ENCODE measurements around the gene FBRSL1.
A peak's percentile ranks its signal among the peaks of the same experiment; 100 is the strongest.
"Not testable (repeated sequence)": the region's sequence is repeated elsewhere in the genome, so short reads cannot be mapped to it uniquely, and the experiment has no call there.

Gene FBRSL1

DNA sequence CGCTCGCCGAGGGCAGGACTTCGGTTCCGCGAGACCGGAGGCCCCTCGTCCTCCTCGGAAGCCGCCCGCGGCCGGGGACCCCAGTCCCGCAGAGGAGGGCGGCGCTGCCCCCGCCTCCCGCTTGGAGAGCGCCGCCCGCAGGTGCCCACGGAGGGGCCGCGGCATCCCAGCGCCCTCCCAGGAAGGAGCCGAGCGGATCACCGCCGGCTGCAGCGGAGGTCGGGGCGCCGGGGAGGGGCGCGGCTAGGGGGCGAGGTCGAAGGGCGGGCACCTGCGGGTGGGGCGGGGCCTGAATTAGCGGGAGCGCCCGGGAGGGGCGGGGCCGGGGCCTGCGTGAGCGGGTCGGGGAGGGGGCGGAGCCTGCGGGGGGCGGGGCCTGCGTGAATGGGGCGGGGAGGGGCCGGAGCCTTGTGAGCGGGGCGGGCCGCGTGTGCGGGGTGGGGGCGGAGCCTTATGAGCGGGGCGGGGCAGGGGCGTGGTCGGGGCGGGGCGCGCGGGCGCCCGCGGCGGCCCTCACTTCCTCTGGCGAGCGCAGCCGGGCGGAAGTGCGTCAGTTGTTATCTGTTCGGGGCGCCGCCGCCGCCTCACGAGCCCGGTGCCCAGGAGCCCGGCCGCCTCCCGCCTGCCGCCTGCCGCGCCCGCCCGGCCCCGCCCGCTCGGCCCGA is at the start of gene FBRSL1:
Gene FBRSL1, plus strand, starts transcription at position 550 of the 665 bp plus-strand sequence.
- peak; percentile 94 to 97 for DNase-seq (ENCODE audit: low read depth in 2 of 2)

DNA sequence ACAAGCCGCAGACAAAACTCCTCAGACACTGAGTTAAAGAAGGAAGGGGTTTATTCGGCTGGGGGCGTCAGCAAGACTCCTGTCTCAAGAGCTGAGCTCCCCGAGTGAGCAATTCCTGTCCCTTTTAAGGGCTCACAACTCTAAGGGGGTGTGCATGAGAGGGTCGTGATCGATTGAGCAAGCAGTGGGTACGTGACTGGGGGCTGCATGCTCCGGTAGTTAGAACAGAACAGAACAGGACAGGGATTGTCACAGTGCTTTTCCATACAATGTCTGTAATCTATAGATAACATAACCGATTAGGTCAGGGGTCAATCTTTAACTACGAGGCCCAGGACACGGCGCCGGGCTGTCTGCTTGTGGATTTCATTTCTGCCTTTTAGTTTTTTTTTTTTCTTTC is 49.5 kb upstream of the FBRSL1 start:
- DNase-seq (ENCODE audit: low read depth in 2 of 2) = not testable (repeated sequence)

DNA sequence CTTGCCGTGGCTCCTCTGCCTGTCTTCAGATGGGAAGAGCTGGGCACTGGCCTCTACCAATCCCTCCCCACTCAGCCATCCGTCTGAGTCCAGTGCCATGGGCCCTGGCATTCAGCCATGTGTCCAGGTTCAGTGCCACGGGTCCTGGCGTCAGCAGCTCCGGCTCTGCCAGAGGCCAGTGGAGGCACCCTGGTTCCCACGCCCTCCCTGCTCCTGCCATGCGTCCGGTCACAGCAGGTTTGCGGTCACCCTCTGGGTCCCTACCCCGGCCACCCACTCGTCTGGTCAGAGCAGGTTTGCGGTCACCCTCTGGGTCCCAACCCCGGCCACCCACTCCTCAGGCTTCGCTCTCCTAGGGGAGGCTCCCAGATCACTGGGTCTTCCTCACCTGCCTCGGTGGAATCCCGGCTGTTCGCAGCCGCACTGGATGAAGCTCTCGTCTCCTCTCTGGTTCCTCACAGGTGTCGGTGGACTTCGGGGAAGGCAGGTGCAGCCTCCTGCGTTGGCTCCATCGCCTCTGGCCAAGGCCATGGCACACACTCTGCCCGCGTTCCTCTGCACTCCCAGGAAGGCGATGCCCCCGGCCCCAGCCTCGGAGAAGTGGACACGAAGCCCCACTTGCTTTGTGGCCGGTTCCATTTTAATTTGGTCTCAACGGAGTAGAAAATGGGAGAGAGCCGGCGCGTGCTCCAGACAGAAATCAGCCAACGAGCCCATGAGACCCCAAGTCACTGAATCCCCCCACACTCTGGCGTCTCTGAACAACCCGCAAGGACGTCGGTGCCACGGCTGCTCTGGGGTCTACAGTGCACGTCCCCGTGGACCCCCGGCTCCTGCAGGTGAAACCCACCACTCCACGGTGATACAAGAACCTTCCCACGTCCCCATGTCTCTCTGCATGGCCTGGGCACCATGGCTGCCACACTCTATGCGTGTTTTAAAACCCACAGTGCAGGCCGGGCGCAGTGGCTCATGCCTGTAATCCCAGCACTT is 47.8 kb upstream of the FBRSL1 start:
- DNase-seq (ENCODE audit: low read depth in 2 of 2) = no peak

DNA sequence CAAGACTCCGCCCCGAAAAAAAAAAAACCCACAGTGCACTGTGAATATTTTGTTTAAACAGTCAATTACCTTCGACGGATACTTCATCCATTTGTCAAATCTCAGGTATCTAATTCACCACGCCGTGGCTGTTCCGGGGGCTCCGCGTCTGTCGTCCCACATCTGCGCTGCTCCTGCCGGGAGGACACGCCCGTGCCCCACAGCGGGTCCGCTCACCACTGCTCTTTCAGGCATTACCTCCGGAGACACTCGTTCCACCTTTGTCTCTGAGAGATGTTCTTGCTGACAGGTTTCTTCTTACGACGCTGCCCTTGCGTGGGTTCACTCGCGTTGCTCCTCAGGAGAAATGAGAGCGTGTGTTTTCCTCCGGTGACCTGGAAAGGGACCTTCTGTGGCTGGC is 46.9 kb upstream of the FBRSL1 start:
- DNase-seq (ENCODE audit: low read depth in 2 of 2) = no peak

DNA sequence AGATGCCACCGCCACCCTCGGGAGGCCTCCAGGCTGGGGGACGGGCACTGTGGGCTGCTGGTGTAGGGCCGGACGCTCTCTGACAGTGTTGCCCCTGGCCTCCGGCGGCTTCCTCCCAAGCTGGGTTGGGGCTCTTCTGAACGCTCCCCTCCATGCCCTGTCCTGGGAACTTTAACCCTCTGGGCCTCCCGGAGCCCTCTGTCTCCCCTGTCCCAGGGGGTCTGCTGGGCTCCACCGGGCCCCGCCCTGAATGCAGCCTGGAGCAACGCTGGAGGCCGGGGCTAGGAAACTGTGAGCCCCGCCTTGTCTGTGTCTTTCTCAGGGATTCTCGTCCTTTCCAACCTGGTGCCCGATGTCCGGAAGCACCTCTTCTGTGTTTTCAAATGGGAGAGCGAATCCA is 45.7 kb upstream of the FBRSL1 start:
- no peak for DNase-seq (ENCODE audit: low read depth in 2 of 2)

DNA sequence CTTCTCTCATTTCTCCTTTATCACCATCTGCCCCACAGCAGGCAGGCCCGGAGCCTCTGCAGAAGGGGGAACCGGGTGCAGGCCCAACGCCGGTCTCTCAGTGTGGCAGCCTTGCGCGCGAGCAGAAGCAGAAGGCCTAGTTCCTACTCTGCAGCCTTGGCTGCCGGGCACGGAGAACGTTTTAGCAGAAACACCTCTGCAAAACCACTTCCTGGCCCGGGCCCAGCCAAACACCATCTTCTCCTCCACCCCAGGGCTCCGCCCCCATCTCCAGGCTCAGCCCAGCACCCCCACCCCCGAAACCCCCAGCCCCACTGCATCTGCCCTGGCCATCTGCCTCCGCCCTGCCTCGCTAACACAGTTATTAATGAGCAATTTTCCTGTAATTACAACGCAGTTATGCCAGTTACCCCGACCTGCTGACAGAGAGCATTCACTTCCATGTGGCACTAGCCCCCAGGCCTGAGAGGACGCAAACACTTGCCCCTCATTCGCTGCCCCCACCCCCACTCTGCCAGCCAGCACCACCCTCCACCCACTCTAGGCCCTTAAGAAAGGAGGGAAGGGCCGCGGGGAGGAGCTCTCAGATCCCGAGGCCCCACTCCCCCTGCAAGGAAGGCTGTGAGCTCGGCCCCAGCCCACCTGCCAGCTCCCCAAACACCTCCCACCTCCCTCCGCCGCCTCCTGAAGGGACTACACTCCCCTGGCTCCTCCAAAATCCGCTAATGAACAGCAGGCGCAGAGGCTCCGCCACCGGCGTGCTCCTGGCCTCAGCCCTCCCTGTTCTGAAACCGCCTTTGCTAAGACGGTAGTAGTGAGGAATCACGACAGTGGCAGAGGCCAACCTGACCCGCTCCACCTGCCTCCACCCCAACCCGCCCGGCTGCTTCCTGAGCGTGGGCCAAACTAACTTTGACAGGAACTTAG is 44.7 kb upstream of the FBRSL1 start:
- peak; percentile 66 to 72 for DNase-seq (ENCODE audit: low read depth in 2 of 2)

DNA sequence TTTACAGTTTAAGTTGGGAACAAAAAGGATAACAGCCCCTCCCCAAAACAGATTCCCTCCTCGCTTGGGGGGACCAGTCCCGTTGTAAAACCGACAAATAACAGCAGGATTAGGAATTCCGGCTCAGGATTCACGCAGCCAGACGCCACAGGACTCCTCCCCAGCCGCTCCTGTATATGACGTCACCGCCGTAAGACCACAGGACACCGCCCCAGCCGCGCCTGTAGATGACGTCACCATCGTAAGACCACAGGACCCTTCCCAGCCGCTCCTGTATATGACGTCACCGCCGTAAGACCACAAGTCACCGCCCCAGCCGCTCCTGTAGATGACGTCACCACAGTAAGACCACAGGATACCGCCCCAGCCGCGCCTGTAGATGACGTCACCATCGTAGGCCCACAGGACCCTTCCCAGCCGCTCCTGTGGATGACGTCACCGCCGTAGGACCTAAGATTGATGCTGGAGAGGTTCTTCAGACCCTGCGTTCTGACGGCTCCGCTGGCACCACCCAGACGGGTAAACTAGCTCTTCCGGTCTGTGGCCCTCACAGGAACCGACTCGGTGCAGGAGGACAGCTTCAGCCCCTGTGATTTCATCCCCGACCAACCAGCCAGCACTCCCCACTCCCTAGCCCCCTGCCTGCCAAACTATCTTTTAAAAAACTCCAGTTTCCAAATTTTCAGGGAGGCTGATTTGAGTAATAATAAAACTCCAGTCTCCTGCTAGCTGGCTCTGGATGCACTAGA is 43.9 kb upstream of the FBRSL1 start:
- DNase-seq (ENCODE audit: low read depth in 2 of 2) = peak; percentile 17 to 45

DNA sequence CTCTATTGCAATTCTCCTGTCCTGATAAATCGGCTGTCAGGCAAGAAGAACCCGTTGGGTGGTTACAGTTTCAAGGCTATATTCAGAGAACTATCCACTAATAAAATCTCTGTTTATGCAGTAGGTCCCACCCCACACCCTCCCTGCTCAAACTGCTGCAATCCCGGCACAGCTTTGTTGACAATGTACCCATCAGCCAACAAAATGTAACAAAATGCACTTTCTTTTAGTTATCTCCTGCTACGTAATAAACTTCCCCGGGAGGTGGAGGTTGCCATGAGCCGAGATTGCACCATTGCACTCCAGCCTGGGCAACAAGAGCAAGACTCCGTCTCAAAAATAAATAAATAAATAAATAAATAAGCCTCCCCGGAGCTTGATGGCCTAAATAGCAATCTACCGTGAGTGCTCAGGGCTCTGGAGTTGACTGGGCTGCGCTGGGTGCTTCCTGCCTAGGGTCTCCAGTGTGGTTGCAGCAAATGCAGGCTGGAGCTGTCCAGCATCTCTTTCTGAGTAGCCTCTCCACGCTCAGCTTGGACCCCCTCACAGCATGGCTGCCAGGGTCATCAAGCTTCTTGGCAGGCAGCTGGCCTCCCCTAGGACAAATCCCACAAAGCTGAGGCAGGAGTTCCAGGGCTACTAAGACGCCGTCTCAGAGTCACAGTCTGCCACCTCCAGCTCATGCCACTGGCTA is 43.2 kb upstream of the FBRSL1 start:
- no peak for DNase-seq (ENCODE audit: low read depth in 2 of 2)

DNA sequence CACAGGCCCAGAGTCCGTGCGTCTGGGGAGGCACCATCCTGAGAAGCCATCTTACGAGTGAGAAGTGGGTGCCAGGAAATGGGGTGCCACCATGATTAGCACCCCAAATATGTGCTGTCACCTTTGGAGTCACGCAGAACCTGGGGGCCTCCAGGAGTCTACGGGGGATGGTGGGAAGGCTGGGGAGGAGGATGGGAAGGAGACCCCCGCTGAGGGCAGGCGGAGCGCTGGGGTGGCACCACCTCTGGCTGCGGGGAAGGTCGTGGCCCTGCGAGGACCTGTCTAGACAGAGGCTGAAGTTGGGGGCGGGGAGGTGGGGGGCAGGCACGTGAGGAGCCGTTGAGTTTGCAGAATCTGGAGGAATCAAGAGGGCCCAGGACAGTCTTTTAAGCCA is 42.6 kb upstream of the FBRSL1 start:
- DNase-seq (ENCODE audit: low read depth in 2 of 2) = no peak

DNA sequence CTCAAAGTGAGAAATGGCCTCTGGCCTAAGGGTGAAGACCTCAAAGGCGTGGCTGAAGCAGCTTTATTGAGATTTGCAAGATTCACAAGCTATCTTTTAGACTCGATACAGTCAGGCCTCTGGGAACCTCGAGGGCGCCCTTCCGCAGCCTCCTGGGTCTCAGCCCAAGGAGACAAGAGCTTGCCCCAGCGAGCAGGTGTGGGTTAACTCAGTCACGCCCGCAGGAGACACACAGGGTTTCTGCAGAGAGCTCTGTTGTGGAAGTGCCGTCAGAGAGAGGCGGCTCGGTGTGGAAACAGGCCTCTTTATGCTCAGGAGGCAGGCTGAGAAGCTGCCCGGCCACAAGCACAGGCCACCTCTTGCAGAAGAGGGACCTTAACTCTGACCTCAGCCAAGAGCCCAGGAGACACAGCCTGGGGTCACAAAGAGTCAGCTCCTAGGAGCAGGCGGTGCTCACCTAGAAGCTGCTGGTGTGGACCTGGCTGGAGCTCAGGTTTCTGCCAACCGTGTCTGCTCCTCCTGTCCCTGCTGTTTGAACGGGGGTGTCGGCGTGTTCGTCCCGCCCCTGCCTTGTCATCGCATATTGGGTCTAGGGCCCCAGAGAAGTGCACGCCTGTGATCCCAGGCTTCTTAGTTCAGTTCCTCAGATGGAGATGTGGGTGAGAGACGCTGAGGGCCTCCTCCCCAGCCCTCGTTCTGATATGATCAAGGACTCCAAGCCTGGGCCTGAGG is 42.1 kb upstream of the FBRSL1 start:
- no peak for DNase-seq (ENCODE audit: low read depth in 2 of 2)

DNA sequence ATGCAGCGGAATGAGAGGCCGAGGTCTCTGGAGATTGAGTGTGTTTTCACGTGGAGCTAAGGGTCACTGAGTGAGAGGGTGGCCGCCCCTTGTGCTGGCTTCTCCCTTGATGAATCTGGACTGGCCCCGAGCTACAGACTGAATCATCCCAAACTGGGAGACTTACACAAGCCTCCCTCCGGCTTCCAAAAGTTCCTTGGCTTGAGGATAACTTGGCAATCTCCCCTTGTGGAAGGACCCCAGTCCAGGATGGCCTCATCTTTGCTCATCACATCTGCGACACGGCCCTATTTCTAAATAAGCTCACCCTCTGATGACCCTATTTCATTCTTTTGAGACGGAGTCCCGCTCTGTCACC is 41.5 kb upstream of the FBRSL1 start:
- no peak for DNase-seq (ENCODE audit: low read depth in 2 of 2)

DNA sequence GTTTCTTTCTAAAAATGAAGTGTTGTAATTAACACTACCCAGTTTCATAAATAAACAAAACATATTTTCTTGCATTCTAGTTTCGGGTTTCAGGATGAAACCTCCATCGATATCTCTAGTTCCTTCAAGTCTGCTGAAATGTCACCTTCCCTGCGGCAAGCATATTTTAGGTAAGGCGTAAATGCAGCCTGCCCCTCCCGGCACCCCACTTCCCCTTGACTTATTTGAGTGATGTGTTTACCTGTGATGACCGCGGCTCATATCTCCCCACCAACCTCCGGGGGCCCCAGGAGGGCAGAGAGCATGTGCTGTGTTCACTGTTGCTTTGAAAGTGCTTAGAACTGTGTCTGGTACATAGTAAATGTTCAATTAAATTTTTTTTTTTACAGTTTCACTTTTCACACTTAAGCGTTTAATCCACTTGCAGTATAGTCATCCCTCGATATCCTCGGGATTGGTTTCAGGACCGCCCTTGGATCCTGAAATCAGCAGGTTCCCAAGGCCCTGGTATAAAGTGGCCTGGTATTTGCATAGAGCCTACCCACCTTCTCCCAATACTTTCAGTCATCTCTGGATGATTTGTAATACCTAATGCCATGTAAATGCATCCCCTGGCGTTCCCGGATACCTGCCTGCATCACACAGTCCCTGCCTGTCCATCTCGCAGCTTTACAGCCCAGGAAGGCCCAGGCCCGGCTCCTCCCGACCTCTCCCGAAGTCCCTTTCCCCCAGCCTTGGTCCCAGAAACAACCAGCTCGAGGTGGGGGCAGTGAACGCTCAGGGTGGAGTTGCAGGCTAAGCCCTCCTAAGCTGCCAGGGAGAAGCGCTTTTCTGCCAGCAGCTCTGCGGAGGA is 40.2 kb upstream of the FBRSL1 start:
- no peak for DNase-seq (ENCODE audit: low read depth in 2 of 2)

DNA sequence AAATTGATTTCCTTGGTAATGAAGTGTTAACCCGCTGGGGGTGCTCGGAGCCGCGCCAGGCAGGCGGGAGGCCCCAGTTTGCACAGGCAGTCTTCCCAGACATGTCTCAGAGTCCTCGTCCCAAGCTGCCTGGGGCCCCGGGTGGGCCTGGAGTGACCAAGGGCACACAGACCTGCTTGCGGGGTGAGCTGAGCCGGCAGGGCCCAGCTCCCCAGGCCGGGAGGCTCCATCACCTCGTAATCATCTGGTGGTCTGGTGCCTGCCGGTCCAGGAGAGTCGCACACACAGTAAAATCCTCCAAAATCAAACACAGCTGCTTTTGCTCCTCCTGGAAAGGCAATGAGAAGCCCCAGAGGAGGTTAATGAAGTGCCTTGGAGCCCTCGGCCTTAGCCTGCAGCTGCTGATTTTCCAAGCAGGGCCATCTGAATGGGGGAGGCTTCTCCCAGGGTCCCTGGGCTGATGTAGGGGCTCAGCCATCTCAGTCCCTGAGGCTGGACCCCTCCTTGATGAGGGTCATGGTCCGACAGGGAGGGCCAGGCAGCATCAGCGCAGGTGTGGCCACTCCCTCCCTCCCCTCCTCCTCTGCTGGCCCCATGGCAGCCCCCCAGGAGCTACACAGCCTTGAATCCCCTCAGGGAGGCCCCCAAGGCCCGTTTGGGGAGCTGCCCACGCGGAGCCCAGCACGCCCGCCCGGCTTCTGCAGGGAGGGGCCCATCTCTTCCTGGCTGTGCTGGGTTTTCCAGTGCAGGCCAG is 39.4 kb upstream of the FBRSL1 start:
- no peak for DNase-seq (ENCODE audit: low read depth in 2 of 2)

DNA sequence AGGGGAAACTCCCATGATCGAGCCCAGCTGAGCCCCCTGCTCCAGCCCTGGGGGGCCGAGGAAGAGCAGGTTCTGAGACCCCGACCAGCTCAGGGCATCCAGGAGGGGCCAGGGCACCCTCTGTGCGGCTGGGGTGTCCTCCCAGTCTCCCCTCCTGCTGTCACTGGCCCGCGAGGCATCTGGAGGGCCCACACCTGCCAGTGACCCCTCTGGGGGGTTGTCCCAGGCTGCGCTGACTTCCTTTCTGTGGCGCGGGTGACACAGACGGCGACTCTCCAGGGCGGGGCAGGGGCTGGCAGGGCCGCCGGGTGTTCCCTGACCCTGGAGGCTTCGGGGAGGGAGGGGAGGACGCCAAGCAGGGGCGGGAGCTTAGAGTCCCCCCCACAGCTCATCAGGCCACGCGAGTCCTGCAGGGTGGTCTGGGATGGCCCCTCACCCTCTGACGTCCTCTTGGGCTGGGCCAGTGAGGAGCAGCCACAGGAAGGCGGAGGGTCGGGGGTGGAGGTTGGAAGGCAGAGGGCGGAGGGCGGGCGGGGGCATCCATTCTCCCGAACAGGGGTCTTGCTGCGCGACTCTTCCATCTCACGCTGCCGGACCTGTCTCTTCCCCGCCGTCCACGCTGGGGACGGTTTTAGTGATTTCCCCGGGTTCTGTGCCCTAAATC is 38.6 kb upstream of the FBRSL1 start:
- no peak for DNase-seq (ENCODE audit: low read depth in 2 of 2)

DNA sequence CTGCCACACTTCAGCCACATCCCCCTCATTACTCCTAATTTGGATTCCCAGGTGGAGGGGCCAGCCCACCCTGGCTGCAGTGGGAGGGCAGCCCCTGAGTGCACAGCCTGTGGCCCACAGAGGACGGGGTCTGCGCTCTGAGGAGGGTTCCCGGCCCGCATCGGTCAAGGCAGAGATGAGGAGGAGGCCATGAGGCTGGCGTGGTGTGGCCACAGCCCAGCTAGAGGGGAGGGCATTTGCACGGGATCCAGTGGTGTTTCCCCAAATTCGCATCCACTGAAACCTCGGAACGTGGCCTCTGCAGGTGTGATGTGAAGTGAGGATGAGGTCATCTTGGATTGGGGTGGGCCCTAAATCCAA is 38.1 kb upstream of the FBRSL1 start:
- DNase-seq (ENCODE audit: low read depth in 2 of 2) = no peak

DNA sequence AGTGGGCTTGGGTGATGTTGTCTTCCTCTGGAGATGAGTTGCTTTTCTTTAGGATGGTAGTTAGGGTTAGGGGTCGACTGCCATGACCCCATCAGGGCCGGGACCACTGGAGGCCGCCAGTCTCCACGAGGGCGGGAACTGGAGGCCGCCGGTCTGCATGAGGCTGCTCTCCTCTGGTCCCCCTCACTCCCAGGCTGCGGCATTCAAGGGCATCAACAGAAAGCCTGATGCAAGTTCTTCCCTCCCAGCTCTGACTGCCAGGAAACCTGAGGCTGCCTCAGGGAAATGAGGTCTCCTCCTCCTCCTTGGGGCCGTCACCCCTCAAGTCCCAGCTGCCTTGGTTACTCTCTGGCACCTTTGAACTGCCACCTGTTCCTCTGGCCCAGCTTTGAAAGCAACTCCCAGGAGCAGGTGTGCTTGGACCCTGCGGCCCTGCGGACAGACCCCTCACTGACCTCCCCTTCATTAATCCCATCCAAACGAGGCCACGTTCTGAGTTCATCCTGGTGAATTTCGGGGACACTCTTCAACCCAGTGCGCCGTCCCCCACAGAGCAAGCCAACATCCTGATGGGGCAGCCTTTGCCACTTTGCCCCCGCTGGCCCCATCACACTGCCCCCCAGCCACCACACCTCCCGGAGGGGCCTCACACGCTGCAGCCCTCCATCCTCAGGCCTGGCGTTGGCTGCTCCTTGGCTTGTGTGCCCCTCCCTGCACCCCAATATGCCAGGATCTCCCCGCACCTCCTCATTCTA is 37.2 kb upstream of the FBRSL1 start:
- no peak for DNase-seq (ENCODE audit: low read depth in 2 of 2)

Measured in stimulated activated CD4-positive, alpha-beta T cell treated with anti-CD3 and anti-CD28 coated beads, Interleukin-1b, Interleukin-23, amount 100 ng/mL, for 4 hours (primary cell).